Measurements from ENCODE around the gene PSD4. TPM values are rescaled to one million over a fixed set of nuclear protein-coding genes. Genes with fewer than 3 reads are reported as not detected.

Gene PSD4
- polyA plus RNA-seq, 1 donor from 2014 or later = 0.67 TPM

DNA sequence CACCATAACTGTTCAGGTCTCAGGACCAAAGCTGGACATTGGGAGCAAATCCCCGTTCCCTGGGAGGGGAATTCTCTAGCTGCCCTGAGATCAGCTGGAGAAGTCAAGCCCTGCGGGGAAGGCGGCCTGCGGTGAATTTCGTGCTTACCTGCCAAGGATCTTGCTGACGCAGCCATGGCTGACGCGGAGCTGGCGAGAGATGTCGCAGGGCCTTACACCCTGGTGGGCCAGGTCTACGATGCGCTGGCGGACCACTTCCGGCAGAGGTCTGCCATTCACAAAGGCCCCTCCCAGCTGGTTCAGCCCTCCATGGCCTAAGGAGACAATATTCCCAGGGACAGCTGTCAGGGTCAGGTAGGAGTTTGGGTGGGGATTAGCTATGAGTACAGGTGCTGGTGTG lies 72.8 kb downstream of the PSD4 start:
- no peak overlapping the region for H3K27ac ChIP-seq (ENCODE audit: low read length)
- no peaks in the 10 kb centered on the region for H3F3A ChIP-seq (ENCODE audit: insufficient read depth, low read length, poor library complexity, severe bottlenecking)
- no peak for TF ChIP-seq TAF1 (IDR thresholded peaks at IDR 0.05; ENCODE audit: low read depth)
- TF ChIP-seq EZH2 (IDR thresholded peaks at IDR 0.05; ENCODE audit: borderline replicate concordance, insufficient read depth, low read length, poor library complexity, severe bottlenecking) = no peak
- TF ChIP-seq, protein P1, sequence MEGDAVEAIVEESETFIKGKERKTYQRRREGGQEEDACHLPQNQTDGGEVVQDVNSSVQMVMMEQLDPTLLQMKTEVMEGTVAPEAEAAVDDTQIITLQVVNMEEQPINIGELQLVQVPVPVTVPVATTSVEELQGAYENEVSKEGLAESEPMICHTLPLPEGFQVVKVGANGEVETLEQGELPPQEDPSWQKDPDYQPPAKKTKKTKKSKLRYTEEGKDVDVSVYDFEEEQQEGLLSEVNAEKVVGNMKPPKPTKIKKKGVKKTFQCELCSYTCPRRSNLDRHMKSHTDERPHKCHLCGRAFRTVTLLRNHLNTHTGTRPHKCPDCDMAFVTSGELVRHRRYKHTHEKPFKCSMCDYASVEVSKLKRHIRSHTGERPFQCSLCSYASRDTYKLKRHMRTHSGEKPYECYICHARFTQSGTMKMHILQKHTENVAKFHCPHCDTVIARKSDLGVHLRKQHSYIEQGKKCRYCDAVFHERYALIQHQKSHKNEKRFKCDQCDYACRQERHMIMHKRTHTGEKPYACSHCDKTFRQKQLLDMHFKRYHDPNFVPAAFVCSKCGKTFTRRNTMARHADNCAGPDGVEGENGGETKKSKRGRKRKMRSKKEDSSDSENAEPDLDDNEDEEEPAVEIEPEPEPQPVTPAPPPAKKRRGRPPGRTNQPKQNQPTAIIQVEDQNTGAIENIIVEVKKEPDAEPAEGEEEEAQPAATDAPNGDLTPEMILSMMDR (IDR thresholded peaks at IDR 0.05; ENCODE audit: poor library complexity, severe bottlenecking) = no peak
- no peak for TF ChIP-seq EP300 (conservative IDR thresholded peaks at IDR 0.05; ENCODE audit: poor library complexity, severe bottlenecking)
- no peak for TF ChIP-seq MXI1 (conservative IDR thresholded peaks at IDR 0.05; ENCODE audit: poor library complexity, severe bottlenecking)
- TF ChIP-seq RAD21 (conservative IDR thresholded peaks at IDR 0.05) = no peak
- TF ChIP-seq, protein P2, sequence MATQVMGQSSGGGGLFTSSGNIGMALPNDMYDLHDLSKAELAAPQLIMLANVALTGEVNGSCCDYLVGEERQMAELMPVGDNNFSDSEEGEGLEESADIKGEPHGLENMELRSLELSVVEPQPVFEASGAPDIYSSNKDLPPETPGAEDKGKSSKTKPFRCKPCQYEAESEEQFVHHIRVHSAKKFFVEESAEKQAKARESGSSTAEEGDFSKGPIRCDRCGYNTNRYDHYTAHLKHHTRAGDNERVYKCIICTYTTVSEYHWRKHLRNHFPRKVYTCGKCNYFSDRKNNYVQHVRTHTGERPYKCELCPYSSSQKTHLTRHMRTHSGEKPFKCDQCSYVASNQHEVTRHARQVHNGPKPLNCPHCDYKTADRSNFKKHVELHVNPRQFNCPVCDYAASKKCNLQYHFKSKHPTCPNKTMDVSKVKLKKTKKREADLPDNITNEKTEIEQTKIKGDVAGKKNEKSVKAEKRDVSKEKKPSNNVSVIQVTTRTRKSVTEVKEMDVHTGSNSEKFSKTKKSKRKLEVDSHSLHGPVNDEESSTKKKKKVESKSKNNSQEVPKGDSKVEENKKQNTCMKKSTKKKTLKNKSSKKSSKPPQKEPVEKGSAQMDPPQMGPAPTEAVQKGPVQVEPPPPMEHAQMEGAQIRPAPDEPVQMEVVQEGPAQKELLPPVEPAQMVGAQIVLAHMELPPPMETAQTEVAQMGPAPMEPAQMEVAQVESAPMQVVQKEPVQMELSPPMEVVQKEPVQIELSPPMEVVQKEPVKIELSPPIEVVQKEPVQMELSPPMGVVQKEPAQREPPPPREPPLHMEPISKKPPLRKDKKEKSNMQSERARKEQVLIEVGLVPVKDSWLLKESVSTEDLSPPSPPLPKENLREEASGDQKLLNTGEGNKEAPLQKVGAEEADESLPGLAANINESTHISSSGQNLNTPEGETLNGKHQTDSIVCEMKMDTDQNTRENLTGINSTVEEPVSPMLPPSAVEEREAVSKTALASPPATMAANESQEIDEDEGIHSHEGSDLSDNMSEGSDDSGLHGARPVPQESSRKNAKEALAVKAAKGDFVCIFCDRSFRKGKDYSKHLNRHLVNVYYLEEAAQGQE (IDR thresholded peaks at IDR 0.05; ENCODE audit: borderline replicate concordance) = no peak
- TF ChIP-seq SMC3 (conservative IDR thresholded peaks at IDR 0.05; ENCODE audit: poor library complexity) = no peak
- no peak for TF ChIP-seq POLR2AphosphoS5 (IDR thresholded peaks at IDR 0.05)
- no peaks in the 10 kb centered on the region for H3K79me2 ChIP-seq (replicated peaks; ENCODE audit: insufficient read depth, low read length)
- H3K4me3 ChIP-seq (ENCODE audit: low read length) = no peak overlapping the region
- no peaks in the 10 kb centered on the region for H4K20me1 ChIP-seq (ENCODE audit: insufficient read depth)
- H3K4me2 ChIP-seq (ENCODE audit: low read length) = no peak overlapping the region
- H3K27me3 ChIP-seq (ENCODE audit: insufficient read depth, low read depth, low read length) = no peaks in the 10 kb centered on the region
- no peaks in the 10 kb centered on the region for H3K36me3 ChIP-seq (ENCODE audit: insufficient read depth, low read length)
- H3K9me3 ChIP-seq (ENCODE audit: low read length) = no peaks in the 10 kb centered on the region
- H3K9ac ChIP-seq (ENCODE audit: low read length) = no peak overlapping the region
- no peak overlapping the region for H2AFZ ChIP-seq (ENCODE audit: low read depth, low read length)
- H3K9me2 ChIP-seq (ENCODE audit: insufficient read depth, low read length) = no peaks in the 10 kb centered on the region

DNA sequence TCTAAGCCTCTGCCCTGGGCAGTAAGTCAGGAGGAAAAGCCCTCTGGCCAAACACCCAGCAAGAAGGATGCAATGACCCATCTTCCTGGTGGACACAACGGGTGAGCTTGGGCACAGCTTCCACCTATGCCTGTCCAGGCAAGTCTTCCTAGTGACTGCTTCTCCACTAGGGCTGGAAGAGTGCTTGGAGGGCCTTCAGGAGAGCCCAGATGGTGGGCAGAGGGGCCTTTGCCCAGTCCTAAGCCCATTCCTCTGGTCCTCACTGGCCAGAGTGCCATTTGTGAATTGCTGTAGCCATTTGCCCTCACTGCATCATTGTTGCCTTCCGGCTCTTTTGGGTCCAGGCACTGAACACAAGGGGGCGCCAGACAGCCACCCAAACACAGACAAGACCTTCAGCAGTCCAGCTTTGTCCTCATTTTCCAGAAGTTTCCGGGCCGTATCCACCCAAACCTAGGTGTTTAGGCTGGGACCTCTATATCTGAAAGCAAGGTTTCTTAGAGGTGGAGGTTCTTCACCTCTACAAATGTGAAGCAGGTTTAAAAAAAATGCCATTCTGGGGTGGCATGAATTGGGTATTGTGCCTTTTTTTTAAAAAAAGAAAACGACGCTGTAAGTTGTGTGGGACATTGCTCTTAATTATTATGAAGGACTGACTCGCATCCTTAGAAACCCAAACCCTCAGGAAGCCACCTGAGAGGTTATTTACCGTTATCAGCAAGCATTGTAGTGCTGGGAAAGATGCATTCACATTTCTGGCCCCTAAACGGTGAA lies 75.4 kb downstream of the PSD4 start:
- H3K27ac ChIP-seq (ENCODE audit: low read length) = no peak overlapping the region
- H3K4me2 ChIP-seq (ENCODE audit: low read length) = no peak overlapping the region
- H3K9ac ChIP-seq (ENCODE audit: low read length) = no peak overlapping the region
- no peaks in the 10 kb centered on the region for H4K20me1 ChIP-seq (ENCODE audit: insufficient read depth)
- no peak overlapping the region for H2AFZ ChIP-seq (ENCODE audit: low read depth, low read length)
- H3F3A ChIP-seq (ENCODE audit: insufficient read depth, low read length, poor library complexity, severe bottlenecking) = no peaks in the 10 kb centered on the region
- no peak for TF ChIP-seq POLR2AphosphoS5 (IDR thresholded peaks at IDR 0.05)
- TF ChIP-seq RAD21 (conservative IDR thresholded peaks at IDR 0.05) = peak; percentile 67
- TF ChIP-seq, protein P1 (IDR thresholded peaks at IDR 0.05; ENCODE audit: poor library complexity, severe bottlenecking) = peak; percentile 69
- TF ChIP-seq TAF1 (IDR thresholded peaks at IDR 0.05; ENCODE audit: low read depth) = no peak
- no peak for TF ChIP-seq EP300 (conservative IDR thresholded peaks at IDR 0.05; ENCODE audit: poor library complexity, severe bottlenecking)
- TF ChIP-seq EZH2 (IDR thresholded peaks at IDR 0.05; ENCODE audit: borderline replicate concordance, insufficient read depth, low read length, poor library complexity, severe bottlenecking) = no peak
- TF ChIP-seq, protein P2 (IDR thresholded peaks at IDR 0.05; ENCODE audit: borderline replicate concordance) = no peak
- no peak for TF ChIP-seq MXI1 (conservative IDR thresholded peaks at IDR 0.05; ENCODE audit: poor library complexity, severe bottlenecking)
- TF ChIP-seq SMC3 (conservative IDR thresholded peaks at IDR 0.05; ENCODE audit: poor library complexity) = peak; percentile 70
- no peaks in the 10 kb centered on the region for H3K9me2 ChIP-seq (ENCODE audit: insufficient read depth, low read length)
- no peaks in the 10 kb centered on the region for H3K27me3 ChIP-seq (ENCODE audit: insufficient read depth, low read depth, low read length)
- no peaks in the 10 kb centered on the region for H3K9me3 ChIP-seq (ENCODE audit: low read length)
- H3K36me3 ChIP-seq (ENCODE audit: insufficient read depth, low read length) = no peaks in the 10 kb centered on the region
- H3K4me3 ChIP-seq (ENCODE audit: low read length) = no peak overlapping the region
- H3K79me2 ChIP-seq (replicated peaks; ENCODE audit: insufficient read depth, low read length) = no peaks in the 10 kb centered on the region
